Fibroblast of lung (primary cell): ENCODE measurements around the gene DOC2B. TPM values are rescaled to one million over a fixed set of nuclear protein-coding genes. Genes with fewer than 3 reads are reported as not detected.
A peak's percentile ranks its signal among the peaks of the same experiment; 100 is the strongest.

Experiments used
- DNase-seq, 2 donors: peaks; one replicate each; pipeline versions ENCODE4 v3.0.0 to v3.0.0-alpha.2; 2010; ENCODE audit warnings: low read depth in 2 of 2
- H2AFZ ChIP-seq: 2 replicates; pipeline ENCODE4 v1.5.1; 2012; ENCODE audit warnings: low read length, control low read depth, inconsistent platforms
- H3K27ac ChIP-seq: 2 replicates; pipeline ENCODE4 v1.5.1; 2011; ENCODE audit warnings: low read length, control low read depth; ENCODE audit not compliant: insufficient read depth
- H3K27me3 ChIP-seq: 2 replicates; pipeline ENCODE4 v1.5.1; 2011; ENCODE audit warnings: mild to moderate bottlenecking, low read length; ENCODE audit not compliant: control insufficient read depth, insufficient read depth
- H3K36me3 ChIP-seq: 2 replicates; pipeline ENCODE4 v1.5.1; 2011; ENCODE audit warnings: low read length; ENCODE audit not compliant: control insufficient read depth, insufficient read depth
- H3K4me1 ChIP-seq: 2 replicates; pipeline ENCODE4 v1.5.1; 2011; ENCODE audit warnings: low read length; ENCODE audit not compliant: control insufficient read depth, insufficient read depth; ENCODE audit errors: extremely low read depth
- H3K4me2 ChIP-seq: 2 replicates; pipeline ENCODE4 v1.5.1; 2011; ENCODE audit warnings: low read length, control low read depth; ENCODE audit not compliant: insufficient read depth; ENCODE audit errors: extremely low read depth
- H3K4me3 ChIP-seq, 4 experiments: fragments of 200-600 bp in 1 of 4; sonication (generic) in 1 of 4; replicated peaks in 1 of 4; 2 replicates each; pipeline ENCODE4 v1.5.1; 2011 to 2016; ENCODE audit warnings: low read length in 4 of 4, low read depth in 3 of 4, mild to moderate bottlenecking in 3 of 4, control low read depth in 2 of 4, inconsistent platforms in 1 of 4, mixed read lengths in 1 of 4; ENCODE audit not compliant: insufficient read depth in 1 of 4; ENCODE audit errors: control extremely low read depth in 1 of 4
- H3K79me2 ChIP-seq: 2 replicates; pipeline ENCODE4 v1.5.1; 2012; ENCODE audit warnings: mild to moderate bottlenecking, low read length, inconsistent platforms; ENCODE audit not compliant: control insufficient read depth, insufficient read depth
- H3K9ac ChIP-seq: 2 replicates; pipeline ENCODE4 v1.5.1; 2011; ENCODE audit warnings: mild to moderate bottlenecking, low read length, control low read depth; ENCODE audit not compliant: insufficient read depth
- H3K9me3 ChIP-seq: 2 replicates; pipeline ENCODE4 v1.5.1; 2012; ENCODE audit warnings: low read depth, low read length; ENCODE audit not compliant: control insufficient read depth, insufficient read depth
- H4K20me1 ChIP-seq: 2 replicates; pipeline ENCODE4 v1.5.1; 2011; ENCODE audit warnings: low read length; ENCODE audit not compliant: control insufficient read depth, insufficient read depth; ENCODE audit errors: extremely low read depth
- CTCF ChIP-seq, 2 donors: IDR thresholded peaks in 1 of 2; conservative IDR thresholded peaks in 1 of 2; 1 replicate in 1 of 2; 2 replicates in 1 of 2; pipeline ENCODE4 v1.5.1; 2011 to 2012; ENCODE audit warnings: low read length in 2 of 2, control low read depth in 1 of 2, inconsistent platforms in 1 of 2, low read depth in 1 of 2, mild to moderate bottlenecking in 1 of 2
- EZH2 ChIP-seq: IDR thresholded peaks from 2 replicates; pipeline ENCODE4 v1.5.1; 2012; ENCODE audit warnings: low read length, control low read depth, mild to moderate bottlenecking; ENCODE audit errors: missing control alignments
- polyA plus RNA-seq, 2 donors: library from polyadenylated mRNA; depleted of rRNA in 1 of 2; stranded (reverse) in 1 of 2; unstranded in 1 of 2; fragments of >200 nt; gene quantifications; 2 replicates each; pipeline ENCODE4 v1.2.1, GENCODE V29; 2011 to 2012; ENCODE audit warnings: missing spikeins in 1 of 2
- total RNA-seq: library from RNA; depleted of rRNA; stranded (reverse); fragments of >200 nt; gene quantifications from 2 replicates; pipeline ENCODE4 v1.2.1, GENCODE V29; 2014

Gene DOC2B
- total and polyA plus RNA-seq, 2 donors (not counting 1 experiment from before 2014, with no cell fraction given) = not detected

- H3K27ac ChIP-seq = no peak overlapping the region
- no peak overlapping the region for H3K9ac ChIP-seq
- H3K27me3 ChIP-seq = peaks cover 19% of the 10 kb centered on the region
- H3K4me2 ChIP-seq = no peak overlapping the region
- no peaks in the 10 kb centered on the region for H3K9me3 ChIP-seq
- no peak overlapping the region for H3K4me3 ChIP-seq
- no peak overlapping the region for H2AFZ ChIP-seq
- no peak for DNase-seq
- H3K4me1 ChIP-seq = no peaks in the 10 kb centered on the region
- H3K36me3 ChIP-seq = no peaks in the 10 kb centered on the region
- TF ChIP-seq CTCF (conservative IDR thresholded peaks at IDR 0.05 in 1 of 2, IDR thresholded peaks at IDR 0.05 in 1 of 2; ENCODE audit: low read depth in 1 of 2, low read length in 2 of 2) = no peak
- TF ChIP-seq EZH2 = peak; percentile 29
- H4K20me1 ChIP-seq = no peaks in the 10 kb centered on the region
- H3K79me2 ChIP-seq = no peaks in the 10 kb centered on the region
These were observed 751 bp upstream of the DOC2B start for GRCh38 chr17:182050-182751.

- Histone ChIP-seq H3K9ac (no peak overlapping the region), H3K27ac (no peak overlapping the region), H3K9me3 (no peaks in the 10 kb centered on the region), H3K4me3 (no peak overlapping the region), H4K20me1 (no peaks in the 10 kb centered on the region), H3K4me1 (no peaks in the 10 kb centered on the region), H3K36me3 (no peaks in the 10 kb centered on the region), H3K4me2 (no peak overlapping the region), H3K79me2 (no peaks in the 10 kb centered on the region), H3K27me3 (peaks cover 19% of the 10 kb centered on the region), H2AFZ (no peak overlapping the region)
- no peak for DNase-seq
- TF ChIP-seq CTCF (conservative IDR thresholded peaks at IDR 0.05 in 1 of 2, IDR thresholded peaks at IDR 0.05 in 1 of 2; ENCODE audit: low read depth in 1 of 2, low read length in 2 of 2) = no peak
- TF ChIP-seq EZH2 = no peak
These were observed 837 bp downstream of the DOC2B start for GRCh38 chr17:180381-181244.

- no peaks in the 10 kb centered on the region for H3K9me3 ChIP-seq
- no peak overlapping the region for H2AFZ ChIP-seq
- no peak overlapping the region for H3K4me3 ChIP-seq
- no peaks in the 10 kb centered on the region for H3K4me1 ChIP-seq
- no peaks in the 10 kb centered on the region for H4K20me1 ChIP-seq
- H3K4me2 ChIP-seq = no peak overlapping the region
- H3K79me2 ChIP-seq = no peaks in the 10 kb centered on the region
- no peak for DNase-seq
- TF ChIP-seq EZH2 (peak; percentile 60), CTCF (conservative IDR thresholded peaks at IDR 0.05 in 1 of 2, IDR thresholded peaks at IDR 0.05 in 1 of 2; ENCODE audit: low read depth in 1 of 2, low read length in 2 of 2) (no peak)
- no peaks in the 10 kb centered on the region for H3K36me3 ChIP-seq
- H3K9ac ChIP-seq = no peak overlapping the region
- H3K27me3 ChIP-seq = peaks cover 19% of the 10 kb centered on the region
- H3K27ac ChIP-seq = no peak overlapping the region
These were observed 1.6 kb downstream of the DOC2B start for GRCh38 chr17:179781-180380.
